ENCODE results near the gene SLC16A1.
"Not testable (repeated sequence)": the region's sequence is repeated elsewhere in the genome, so short reads cannot be mapped to it uniquely, and the experiment has no call there.

SLC16A1 gene

DNA sequence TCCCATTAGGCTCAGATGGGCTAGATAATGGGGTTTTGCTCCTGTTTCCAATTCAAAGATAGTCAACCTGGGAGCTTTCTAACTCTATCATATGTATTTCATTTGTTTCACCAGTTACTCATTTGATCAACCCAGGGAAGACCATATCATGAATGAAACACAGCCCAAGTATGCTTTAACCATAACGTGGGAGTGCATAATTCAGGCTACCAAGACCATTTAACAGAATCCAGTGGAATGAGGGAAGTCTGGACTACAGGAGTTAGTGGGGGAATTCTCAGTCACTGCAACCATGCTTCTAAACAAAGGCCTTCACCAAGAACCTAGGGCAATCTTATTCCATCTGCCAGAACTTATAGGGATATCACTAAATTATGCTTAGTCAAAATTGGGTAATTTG is 15.0 kb upstream of the SLC16A1 start:
- DNase-seq (ENCODE audit: low spot score): no peak

DNA sequence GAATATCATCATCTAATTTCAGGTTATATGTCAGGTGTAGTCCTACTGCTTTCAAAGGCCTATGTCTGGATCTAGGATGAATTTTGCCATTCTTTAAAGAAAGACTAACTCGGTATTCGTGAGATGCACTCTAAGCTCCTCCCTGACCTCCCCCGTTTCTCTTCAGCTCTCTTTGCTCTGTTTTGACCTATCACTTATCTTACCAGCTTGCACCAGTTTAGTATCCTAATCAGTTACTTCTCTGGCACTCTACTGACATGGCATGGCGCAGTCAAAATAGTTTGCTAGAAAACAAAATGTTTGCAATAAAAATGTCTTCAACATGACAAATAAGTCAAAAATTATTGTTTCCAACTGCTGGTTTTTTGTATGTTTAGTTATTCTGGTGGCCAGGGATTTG is 8.4 kb upstream of the SLC16A1 start:
- no peak for DNase-seq (ENCODE audit: low spot score)

DNA sequence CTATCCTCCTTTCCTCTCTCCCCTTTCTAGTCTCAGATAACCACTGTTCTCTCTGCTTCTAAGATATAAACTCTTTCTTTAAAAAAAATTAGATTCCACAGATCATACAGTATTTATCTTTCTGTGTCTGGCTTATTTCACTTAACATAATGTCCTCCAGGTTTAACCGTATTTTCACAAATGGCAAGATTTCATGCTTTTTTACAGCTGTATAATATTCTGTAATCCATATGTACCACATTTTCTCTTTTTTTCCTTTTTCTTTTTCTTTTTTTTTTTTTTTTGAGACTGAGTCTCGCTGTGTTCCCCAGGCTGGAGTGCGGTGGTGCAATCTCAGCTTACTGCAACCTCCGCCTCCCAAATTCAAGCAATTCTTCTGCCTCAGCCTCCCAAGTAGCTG is 5.1 kb upstream of the SLC16A1 start:
- DNase-seq (ENCODE audit: low spot score): no peak

GRCh38 chr1:112960384-112960783 is 4.4 kb upstream of the SLC16A1 start:
- DNase-seq (ENCODE audit: low spot score): no peak

DNA sequence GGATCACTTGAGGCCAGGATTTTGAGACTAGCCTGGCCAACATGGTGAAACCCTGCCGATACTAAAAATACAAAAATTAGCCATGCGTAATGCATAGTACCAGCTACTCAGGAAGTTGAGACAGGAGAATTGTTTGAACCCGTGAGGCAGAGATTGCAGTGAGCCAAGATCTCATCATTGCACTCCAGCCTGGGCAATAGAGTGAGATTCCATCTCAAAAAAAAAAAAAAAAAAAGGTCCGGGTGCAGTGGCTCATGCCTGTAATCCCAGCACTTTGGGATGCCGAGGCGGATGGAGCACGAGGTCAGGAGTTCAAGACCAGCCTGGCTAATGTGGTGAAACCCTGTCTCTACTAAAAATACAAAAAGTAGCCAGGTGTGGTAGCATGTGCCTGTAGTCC is 2.2 kb upstream of the SLC16A1 start:
- DNase-seq (ENCODE audit: low spot score): not testable (repeated sequence)

- peak; percentile 77 for DNase-seq (ENCODE audit: low spot score)
These were observed 1.3 kb upstream of the SLC16A1 start for GRCh38 chr1:112957133-112957812.

DNA sequence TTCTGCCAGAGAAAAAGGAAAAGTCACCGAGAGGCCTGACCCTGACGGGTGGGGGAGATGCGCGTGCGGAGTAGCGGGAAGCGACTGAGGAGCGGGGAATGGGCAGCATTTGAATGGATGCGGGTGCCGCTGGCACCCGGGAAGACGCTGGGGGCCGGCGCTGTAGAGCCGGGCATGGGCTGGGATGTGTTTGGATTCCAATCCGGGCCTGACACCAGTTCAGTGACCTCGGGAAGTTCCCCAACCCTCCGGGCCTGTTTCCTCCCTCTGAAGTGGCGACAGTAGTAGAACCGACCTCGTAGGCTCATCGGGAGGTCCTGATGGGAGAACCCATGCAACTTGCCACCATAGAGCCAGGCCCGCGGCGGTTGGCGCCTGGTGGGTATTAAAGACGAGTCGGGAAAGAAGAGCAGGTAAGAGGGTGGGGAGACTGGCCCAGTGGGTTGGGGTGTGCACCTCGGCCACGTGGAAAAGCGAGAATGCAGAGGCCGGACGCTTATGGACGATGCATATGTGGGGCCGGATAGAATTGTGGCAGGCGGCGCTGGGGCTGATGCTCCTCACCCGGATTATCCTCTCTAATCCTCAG is 642 bp upstream of the SLC16A1 start:
- DNase-seq (ENCODE audit: low spot score): no peak

- DNase-seq (ENCODE audit: low spot score): peak; percentile 55
These were observed 837 bp downstream of the SLC16A1 start for GRCh38 chr1:112954945-112955772.

GRCh38 chr1:112954017-112954650 is 1.9 kb downstream of the SLC16A1 start:
- DNase-seq (ENCODE audit: low spot score): no peak

GRCh38 chr1:112950426-112950825 is 5.6 kb downstream of the SLC16A1 start:
- no peak for DNase-seq (ENCODE audit: low spot score)

GRCh38 chr1:112946683-112947082 is 9.3 kb downstream of the SLC16A1 start:
- no peak for DNase-seq (ENCODE audit: low spot score)

- DNase-seq (ENCODE audit: low spot score): no peak
These were observed 16.2 kb downstream of the SLC16A1 start for GRCh38 chr1:112939810-112940209.

DNA sequence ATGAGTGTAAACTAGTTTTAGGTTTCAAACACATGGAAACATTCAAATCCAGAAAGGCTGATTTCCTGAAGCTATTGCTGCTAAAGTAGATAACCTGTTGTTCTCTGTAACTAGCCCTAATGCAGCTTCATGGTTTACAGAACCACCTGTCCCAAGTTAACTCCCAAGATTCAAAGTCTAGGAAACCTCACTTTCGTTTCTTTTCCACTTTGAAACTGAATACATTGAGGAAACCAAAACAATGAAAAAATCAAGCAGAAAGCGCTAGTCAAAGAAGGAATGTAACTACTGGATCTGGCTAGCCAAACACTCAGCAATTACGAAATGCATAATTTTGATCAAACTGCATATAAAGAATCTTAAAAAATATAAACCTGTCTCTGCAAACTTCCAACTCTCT is 17.8 kb downstream of the SLC16A1 start:
- DNase-seq (ENCODE audit: low spot score): no peak

DNA sequence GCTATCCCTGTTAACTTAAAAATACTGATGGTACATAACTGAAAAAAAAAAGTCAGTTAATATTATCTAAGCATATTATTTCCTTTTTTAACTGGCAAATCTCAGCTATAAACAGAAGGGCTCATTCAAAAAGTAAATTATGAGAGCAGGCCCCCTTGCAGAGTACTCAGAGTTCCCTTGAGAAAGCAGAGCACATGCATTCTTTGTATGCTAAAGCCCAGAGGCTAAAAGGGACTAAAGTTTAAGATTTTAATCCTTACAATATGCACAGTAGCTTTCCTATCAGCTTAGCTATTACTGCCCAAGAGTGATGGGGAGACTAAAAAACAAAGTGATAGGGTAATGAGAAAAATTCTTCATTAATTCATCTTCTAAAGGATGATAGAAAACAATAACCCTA is 18.5 kb downstream of the SLC16A1 start:
- DNase-seq (ENCODE audit: low spot score): no peak

- DNase-seq (ENCODE audit: low spot score): no peak
These were observed 18.9 kb downstream of the SLC16A1 start for GRCh38 chr1:112937070-112937469.

DNA sequence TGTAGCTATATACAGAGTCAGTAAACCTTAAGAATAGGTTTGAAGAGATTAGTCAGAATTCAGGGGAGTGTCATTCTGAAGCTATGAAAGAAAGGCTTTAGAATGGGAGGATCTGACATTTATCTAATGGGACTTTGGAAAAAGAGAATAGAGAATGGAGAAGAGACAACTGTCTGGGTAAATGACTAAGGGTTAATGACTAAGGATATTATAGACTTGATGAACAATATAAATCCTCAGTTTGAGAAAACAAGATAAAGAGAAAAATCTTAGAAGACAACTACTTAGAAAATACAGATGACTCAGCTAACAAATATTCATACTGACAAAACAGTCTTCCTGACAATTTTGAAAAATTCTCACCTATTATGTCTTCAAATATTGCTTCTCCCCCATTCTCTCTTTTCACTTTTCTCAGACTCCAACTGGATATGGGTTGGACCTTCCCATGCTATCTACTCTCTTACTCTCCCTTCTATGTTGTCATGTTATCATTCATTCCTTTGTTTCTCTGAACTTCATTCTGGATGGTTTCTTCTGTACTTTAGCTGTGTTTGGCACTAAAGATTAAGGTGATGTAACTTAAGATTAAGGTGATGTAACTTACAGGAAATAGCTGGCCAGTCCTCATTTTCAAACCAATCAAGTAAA is 20.4 kb downstream of the SLC16A1 start:
- no peak for DNase-seq (ENCODE audit: low spot score)

- DNase-seq (ENCODE audit: low spot score): no peak
These were observed 21.4 kb downstream of the SLC16A1 start for GRCh38 chr1:112934577-112934976.

DNA sequence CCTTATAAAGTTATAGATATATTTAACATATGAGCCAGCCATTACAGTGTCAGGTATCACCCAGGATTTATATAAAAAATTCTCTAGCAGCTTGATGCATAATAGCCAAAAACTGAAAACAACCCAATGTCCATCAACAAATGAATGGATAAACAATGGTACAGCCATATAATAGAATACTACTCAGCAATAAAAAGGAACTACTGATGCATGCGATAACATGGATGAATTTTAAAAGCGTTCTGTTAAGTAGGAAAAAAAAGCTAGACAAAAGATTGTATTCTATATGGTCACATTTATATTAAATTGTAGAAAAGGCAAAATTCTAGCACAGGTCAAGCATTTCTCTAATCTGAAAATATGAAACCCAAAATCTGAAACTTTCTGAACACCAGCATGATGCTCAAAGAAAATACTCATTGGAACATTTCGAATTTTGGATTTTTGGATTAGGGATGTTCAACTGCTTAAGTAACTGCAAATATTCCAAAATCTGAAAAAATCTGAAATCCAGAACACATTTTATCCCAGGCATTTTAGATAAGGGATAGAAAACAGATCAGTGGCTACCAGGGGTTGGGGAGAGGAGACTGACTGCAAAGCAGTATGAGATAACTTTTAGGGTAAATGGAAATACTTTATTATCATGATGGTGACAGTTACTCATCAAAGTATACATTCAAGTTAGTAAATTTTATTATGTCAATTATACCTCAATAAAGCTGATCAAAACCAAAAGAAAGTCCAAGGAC is 22.0 kb downstream of the SLC16A1 start:
- DNase-seq (ENCODE audit: low spot score): no peak

GRCh38 chr1:112929979-112930378 is 26.0 kb downstream of the SLC16A1 start:
- no peak for DNase-seq (ENCODE audit: low spot score)

GRCh38 chr1:112927462-112927990 is 28.5 kb downstream of the SLC16A1 start:
- DNase-seq (ENCODE audit: low spot score): peak; percentile 15

DNA sequence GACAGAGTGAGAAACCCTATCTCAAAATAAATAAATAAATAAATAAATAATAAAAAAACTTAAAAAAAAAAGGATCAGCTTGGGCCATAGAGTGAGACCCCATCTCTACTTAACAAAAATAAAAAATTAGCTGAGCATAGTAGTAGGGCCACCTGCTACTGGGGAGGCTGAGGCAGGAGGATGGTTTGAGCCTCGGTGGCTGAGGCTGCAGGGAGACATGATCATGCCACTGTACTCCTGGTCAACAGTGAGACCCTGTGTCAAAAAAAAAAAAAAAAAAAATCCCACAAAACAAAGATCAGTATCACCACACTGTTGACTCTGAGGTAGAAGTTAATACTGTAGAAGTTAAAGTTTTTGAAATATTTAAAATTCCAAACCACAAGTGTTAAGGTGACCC is 29.1 kb downstream of the SLC16A1 start:
- no peak for DNase-seq (ENCODE audit: low spot score)
